AG04449 (cell line): ENCODE results near the gene TRAPPC2L.
"Not testable (repeated sequence)": the region's sequence is repeated elsewhere in the genome, so short reads cannot be mapped to it uniquely, and the experiment has no call there.

ENCODE experiments used
- CTCF ChIA-PET: fragments of 350-600 bp; formaldehyde crosslinking; extraction: SDS; loops from one replicate; lab custom pipeline; 2021; ENCODE audit warnings: antibody characterized with exemption; lab: Yijun Ruan, JAX
- POLR2A ChIA-PET: fragments of 400-600, 350-600 bp; formaldehyde crosslinking; extraction: SDS; loops from one replicate; lab custom pipeline; 2020; ENCODE audit warnings: antibody characterized with exemption, inconsistent platforms; lab: Yijun Ruan, JAX
- DNase-seq: peaks from one replicate; pipeline ENCODE4 v3.0.0-alpha.2; 2010; ENCODE audit warnings: low read depth, low spot score
- H3K4me3 ChIP-seq: 2 replicates; pipeline ENCODE4 v1.5.1; 2011; ENCODE audit warnings: low read depth, mild to moderate bottlenecking, control low read depth, low read length
- TF ChIP-seq, protein P1 (sequence below): IDR thresholded peaks from one replicate; pipeline ENCODE4 v1.5.1; 2011; ENCODE audit warnings: mild to moderate bottlenecking, moderate library complexity, low read length, control low read depth, inconsistent platforms; ENCODE audit not compliant: insufficient read depth; ENCODE audit errors: missing control alignments

TRAPPC2L gene

DNA sequence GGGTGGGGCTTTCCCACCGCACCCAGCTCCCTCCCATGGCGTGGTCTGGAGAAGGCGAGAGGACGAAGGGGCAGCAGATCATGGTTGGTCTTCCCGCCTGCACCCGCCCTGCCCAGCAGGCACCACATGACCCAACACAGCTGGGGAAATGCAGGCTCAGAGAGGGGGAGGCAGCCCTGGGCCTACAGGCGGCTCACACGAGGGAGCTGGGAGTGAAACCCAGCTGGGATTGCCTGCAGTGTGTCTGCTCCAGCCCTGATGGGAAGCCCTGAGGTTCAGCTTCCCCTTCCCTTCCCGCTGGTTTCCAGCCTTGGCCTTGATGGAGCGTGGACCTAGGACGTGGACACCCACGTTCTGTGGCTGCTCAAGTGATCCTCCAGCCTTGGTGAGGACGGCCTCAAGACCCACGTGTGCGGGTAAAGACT lies 29.5 kb downstream of the TRAPPC2L start:
- ChIA-PET CTCF (interaction anchor here (0.8 to 1.0 kb wide), 2 partner anchors 8 to 28 kb away, joined by 3 read pairs; no protein-coding TSS in a partner anchor), POLR2A (no interaction called here)
- no peak overlapping the region for H3K4me3 ChIP-seq
- DNase-seq: no peak
- TF ChIP-seq, protein P1, sequence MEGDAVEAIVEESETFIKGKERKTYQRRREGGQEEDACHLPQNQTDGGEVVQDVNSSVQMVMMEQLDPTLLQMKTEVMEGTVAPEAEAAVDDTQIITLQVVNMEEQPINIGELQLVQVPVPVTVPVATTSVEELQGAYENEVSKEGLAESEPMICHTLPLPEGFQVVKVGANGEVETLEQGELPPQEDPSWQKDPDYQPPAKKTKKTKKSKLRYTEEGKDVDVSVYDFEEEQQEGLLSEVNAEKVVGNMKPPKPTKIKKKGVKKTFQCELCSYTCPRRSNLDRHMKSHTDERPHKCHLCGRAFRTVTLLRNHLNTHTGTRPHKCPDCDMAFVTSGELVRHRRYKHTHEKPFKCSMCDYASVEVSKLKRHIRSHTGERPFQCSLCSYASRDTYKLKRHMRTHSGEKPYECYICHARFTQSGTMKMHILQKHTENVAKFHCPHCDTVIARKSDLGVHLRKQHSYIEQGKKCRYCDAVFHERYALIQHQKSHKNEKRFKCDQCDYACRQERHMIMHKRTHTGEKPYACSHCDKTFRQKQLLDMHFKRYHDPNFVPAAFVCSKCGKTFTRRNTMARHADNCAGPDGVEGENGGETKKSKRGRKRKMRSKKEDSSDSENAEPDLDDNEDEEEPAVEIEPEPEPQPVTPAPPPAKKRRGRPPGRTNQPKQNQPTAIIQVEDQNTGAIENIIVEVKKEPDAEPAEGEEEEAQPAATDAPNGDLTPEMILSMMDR: no peak

DNA sequence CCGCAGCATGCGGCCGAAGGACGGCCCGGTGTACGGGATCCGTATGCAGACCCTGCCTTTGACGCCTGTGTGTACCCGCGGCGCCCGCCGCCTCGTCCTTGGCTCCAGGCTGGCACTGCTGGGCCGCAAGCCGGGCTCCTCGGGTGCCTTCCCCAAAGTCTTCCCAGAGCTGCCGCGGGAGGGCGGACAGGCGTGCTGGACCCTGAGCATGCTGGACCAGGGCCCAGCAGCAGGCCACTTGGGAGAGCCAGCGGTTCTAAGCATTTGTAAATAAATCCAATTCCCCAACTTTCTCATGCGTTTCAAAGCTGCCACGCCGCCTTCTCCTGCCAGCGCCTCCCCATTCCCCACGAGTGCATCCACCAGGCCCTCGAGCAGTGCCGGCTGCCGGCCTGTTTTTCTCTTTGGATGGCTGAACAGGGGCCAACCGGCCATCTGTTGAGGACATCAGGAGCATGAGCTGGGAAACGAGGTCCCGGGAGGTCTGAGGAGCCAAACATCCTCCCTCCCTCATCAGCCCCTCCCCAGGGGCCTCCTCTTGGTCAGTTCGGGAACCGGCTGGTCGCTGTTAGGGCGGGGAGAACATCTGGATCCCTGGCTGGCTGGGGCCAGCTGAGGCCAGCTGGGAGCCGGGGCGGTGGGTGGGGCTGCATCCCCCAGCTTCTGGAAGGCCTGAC lies 30.1 kb downstream of the TRAPPC2L start:
- POLR2A ChIA-PET: no interaction called here
- no peak overlapping the region for H3K4me3 ChIP-seq
- DNase-seq: no peak
- TF ChIP-seq, protein P1: no peak
- CTCF ChIA-PET: interaction anchor here (1.0 to 1.6 kb wide), 3 partner anchors 9 to 29 kb away, joined by 3 to 7 read pairs (median 3); no protein-coding TSS in a partner anchor

DNA sequence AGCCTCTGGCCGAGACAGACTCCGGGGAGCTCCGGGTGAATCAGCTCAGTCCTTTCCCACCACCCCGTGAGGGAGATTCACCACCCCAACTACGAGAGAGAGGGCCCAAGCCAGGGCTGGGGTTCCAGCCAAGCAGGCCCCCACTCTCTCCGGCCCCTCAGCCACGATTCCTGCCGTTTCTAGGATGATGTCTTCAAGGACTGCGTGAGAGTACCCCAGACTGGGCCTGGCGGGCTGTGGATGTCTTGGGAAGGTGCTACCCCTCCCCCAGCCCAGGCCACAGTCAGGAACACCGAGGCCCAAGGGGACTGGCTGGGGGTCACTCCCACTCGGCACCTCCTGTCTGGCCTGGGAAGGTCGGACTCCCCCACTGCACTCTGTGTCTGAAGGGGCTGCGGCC lies 31.1 kb downstream of the TRAPPC2L start:
- TF ChIP-seq, protein P1: no peak
- no peak overlapping the region for H3K4me3 ChIP-seq
- POLR2A ChIA-PET: no interaction called here
- DNase-seq: no peak
- CTCF ChIA-PET: interaction anchor here (1.2 to 1.6 kb wide), 2 partner anchors 24 to 30 kb away, joined by 3 to 7 read pairs; no protein-coding TSS in a partner anchor

DNA sequence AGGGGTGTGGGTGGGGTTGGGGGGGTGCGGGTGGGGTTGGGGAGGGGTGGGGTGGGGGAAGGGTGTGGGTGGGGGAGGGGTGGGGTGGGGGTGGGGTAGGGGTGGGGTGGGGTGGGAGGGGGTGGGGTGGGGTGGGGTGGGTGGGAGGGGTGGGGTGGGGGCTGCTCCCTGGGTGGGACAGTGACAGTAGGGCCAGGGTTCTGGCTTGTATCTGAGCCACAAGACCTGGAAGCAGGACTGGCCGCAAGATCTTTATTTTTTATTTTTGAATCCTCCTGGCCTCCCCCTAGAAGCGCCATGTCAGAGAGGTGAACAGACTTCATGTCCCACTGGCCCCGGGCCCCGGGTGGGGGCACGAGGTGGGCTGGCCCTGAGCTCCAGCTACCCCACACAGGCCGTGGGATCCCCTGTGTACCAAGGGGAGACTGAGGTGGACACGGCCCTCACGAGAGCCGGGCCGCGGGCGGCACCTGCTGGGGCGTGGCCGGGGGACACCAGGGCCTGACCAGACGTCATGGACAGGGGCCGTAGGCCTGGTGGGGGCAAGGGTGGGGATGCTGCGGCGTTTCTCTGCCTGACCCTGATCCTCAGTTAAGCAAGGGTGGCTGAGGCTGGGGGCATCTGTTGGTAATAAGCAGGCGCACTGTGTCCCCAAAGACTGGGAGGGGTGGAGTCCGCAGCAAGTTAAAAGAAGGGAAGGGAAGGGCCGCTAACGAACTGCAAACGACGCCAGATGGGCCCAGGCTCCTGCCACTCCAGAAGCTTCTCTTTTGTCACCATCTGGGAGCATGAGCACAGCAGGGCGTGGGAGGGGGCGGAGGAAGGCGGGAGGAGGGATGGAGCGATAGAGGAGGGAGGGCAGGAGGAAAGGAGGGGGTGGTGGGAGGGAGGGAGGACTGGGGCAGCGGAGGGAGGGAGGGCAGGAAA lies 31.8 kb downstream of the TRAPPC2L start:
- TF ChIP-seq, protein P1: no peak
- CTCF ChIA-PET: interaction anchor here (1.6 kb wide), 1 partner anchor 30 kb away, joined by 7 read pairs; no protein-coding TSS in a partner anchor
- POLR2A ChIA-PET: interaction anchor here (0.6 kb wide), 1 partner anchor 12 kb away, joined by 3 read pairs; no protein-coding TSS in a partner anchor
- H3K4me3 ChIP-seq: no peak overlapping the region
- DNase-seq: no peak

DNA sequence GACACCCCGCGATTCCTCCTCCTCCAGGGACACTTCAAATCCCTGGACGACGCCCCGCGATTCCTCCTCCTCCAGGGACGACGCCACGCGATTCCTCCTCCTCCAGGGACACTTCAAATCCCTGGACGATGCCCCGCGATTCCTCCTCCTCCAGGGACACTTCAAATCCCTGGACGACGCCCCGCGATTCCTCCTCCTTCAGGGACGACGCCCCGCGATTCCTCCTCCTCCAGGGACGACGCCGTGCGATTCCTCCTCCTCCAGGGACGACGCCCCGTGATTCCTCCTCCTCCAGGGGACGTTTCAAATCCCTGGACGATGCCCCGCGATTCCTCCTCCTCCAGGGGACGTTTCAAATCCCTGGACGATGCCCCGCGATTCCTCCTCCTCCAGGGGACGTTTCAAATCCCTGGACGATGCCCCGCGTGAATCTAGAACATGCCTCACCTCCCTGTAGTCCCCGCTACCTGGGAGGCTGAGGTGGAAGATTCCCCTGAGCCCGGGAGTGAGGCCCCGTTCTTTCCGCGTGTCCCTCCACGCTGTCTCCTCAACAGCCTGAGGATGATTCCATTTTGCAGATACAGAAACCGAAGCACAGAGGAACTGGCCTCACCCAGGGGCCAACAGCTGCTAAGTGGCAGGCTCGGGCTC lies 32.9 kb downstream of the TRAPPC2L start:
- POLR2A ChIA-PET, CTCF ChIA-PET, H3K4me3 ChIP-seq, DNase-seq: not testable (repeated sequence)

DNA sequence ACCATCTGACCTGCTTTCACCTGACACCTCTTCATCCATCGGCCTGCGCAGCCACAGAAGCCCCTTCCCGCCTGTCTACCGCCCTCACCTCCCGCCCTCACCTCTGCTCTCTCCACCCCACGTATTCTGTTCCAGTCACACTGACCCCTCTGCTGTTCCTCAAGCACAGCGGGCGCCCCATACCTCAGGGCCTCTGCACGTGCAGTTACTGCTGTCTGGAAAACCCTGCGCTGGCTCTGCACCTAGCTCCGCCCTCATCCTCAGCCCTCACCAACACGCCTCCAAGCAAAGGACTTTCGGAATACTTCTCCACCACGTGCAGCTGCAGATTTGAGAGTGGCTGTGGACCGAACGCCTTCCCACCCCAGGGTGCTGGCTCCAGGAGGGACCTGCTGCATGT lies 34.2 kb downstream of the TRAPPC2L start:
- TF ChIP-seq, protein P1: no peak
- no peak overlapping the region for H3K4me3 ChIP-seq
- CTCF ChIA-PET: interaction anchor here (1.0 kb wide), 1 partner anchor 34 kb away, joined by 3 read pairs; the partner anchor contains the start of genes GALNS and TRAPPC2L
- no peak for DNase-seq
- POLR2A ChIA-PET: no interaction called here
